ENCODE results near the gene SMIM23. TPM values are rescaled to one million over a fixed set of nuclear protein-coding genes. Genes with fewer than 3 reads are reported as not detected.

SMIM23 gene
- total and polyA plus RNA-seq, 10 of the 15 experiments (the other 5 are each of a cell fraction or from before 2014, with no cell fraction given), result not detected

DNA sequence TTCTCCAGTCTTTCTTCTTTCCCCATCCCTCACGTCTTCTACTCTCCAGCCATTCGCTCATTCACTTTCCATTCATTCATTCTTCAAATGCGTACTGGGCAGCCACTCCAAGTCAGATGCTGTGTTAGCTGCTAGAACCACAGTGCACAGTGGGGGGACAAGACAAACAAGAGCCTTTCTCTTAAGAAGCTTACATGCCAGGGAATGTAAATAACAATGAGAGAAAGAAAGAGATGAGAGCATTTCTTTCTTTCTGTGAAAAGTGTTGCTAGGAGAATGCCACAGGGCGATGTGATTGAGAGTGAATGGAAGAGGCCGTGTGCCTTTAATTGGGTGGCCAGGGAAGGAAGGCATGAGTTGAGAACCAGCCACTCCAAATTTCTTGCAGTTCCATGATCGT lies 46.3 kb upstream of the SMIM23 start:
- no peaks in the 10 kb centered on the region for H4K20me1 ChIP-seq (ENCODE audit: control insufficient read depth, insufficient read depth)
- FAIRE-seq (no peak), ATAC-seq (no peak), DNase-seq (ENCODE audit: low read depth, low spot score) (no peak)
- H3K4me2 ChIP-seq (ENCODE audit: control insufficient read depth, insufficient read depth), result no peak overlapping the region
- H3K4me1 ChIP-seq (ENCODE audit: control insufficient read depth, insufficient read depth, low read length), result peaks cover 18% of the 10 kb centered on the region
- SMC1A ChIA-PET (ENCODE audit: uncharacterized antibody, unreplicated experiment), result no interaction called here
- no peak overlapping the region for H2AFZ ChIP-seq (ENCODE audit: control insufficient read depth, low read depth, low read length)
- TF ChIP-seq WRNIP1 (IDR thresholded peaks at IDR 0.05; ENCODE audit: borderline replicate concordance, low read depth, low read length) (no peak), MEF2A (IDR thresholded peaks at IDR 0.05; ENCODE audit: insufficient read depth, low read depth, low read length) (no peak), NBN (IDR thresholded peaks at IDR 0.05) (no peak), ZZZ3 (IDR thresholded peaks at IDR 0.05; ENCODE audit: control insufficient read depth, insufficient read length, low read depth) (no peak)
- TF ChIP-seq, protein P1, sequence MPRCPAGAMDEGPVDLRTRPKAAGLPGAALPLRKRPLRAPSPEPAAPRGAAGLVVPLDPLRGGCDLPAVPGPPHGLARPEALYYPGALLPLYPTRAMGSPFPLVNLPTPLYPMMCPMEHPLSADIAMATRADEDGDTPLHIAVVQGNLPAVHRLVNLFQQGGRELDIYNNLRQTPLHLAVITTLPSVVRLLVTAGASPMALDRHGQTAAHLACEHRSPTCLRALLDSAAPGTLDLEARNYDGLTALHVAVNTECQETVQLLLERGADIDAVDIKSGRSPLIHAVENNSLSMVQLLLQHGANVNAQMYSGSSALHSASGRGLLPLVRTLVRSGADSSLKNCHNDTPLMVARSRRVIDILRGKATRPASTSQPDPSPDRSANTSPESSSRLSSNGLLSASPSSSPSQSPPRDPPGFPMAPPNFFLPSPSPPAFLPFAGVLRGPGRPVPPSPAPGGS (IDR thresholded peaks at IDR 0.05; ENCODE audit: borderline replicate concordance, insufficient read depth, low read depth, low read length, poor library complexity, severe bottlenecking), result no peak
- intact Hi-C loops (cut with micrococcal nuclease; ENCODE audit: unreplicated experiment) (no loop called here), in situ Hi-C loops (cut with MboI) (no loop called here)
- no TSS peak for BruUV-seq (replicated peaks)
- no peaks in the 10 kb centered on the region for H3K36me3 ChIP-seq (ENCODE audit: control insufficient read depth in 2 of 2, insufficient read depth in 2 of 2, low read length in 1 of 2)
- H3K79me2 ChIP-seq (ENCODE audit: control insufficient read depth, insufficient read depth, low read length), result no peaks in the 10 kb centered on the region
- H3K27me3 ChIP-seq (replicated peaks in 1 of 2; ENCODE audit: control insufficient read depth in 2 of 2, insufficient read depth in 2 of 2, low read length in 1 of 2), result no peaks in the 10 kb centered on the region; a peak in 1 of 4 replicates
- H3K27ac ChIP-seq (ENCODE audit: control insufficient read depth, insufficient read depth), result no peak overlapping the region
- no peaks in the 10 kb centered on the region for H3K9me3 ChIP-seq (replicated peaks; ENCODE audit: control insufficient read depth, insufficient read depth, low read length)
- no peak overlapping the region for H3K9ac ChIP-seq (ENCODE audit: control insufficient read depth, insufficient read depth, low read length)
- RAD21 ChIA-PET (ENCODE audit: unreplicated experiment), result no interaction called here
- no peak overlapping the region for H3K4me3 ChIP-seq
- CTCF ChIA-PET, result no interaction called here
- 54% methylated on average over 6 of the region's 6 CpGs for WGBS (ENCODE audit: insufficient coverage, insufficient replicate concordance, low lambda C conversion rate, missing lambda C conversion rate)
- POLR2A ChIA-PET, result no interaction called here

DNA sequence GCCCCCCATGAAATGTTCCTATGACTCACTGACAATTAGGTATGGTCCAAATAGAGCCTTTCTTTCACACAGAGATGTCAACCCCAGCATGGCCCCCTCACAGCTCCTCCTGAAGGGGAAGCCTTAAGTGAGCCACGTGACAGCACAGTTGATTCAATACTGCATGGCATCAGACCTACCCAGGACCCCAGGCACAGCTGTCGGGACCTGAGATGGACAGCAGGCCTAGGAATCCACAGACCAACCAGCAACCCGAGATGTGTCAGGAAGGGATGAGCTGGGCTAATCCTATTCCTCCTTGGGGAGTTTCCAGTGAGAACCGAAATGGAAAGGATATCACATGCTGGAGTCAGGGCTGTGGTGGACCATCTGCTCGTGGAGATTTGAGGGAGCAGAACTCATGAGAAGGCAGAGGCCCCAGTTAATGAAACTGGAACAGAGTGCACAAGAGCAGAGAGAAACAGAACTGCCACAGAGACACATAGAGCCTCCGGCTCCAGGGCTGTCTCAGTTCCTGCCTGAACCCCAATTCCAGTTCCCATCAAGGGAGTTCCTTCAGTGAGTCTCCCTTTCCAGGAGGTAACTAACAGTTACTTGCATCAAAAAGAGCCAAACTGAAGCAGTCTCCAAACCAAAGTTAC lies 42.1 kb upstream of the SMIM23 start:
- Histone ChIP-seq H3K9me3 (replicated peaks; ENCODE audit: control insufficient read depth, insufficient read depth, low read length) (no peaks in the 10 kb centered on the region), H4K20me1 (ENCODE audit: control insufficient read depth, insufficient read depth) (no peaks in the 10 kb centered on the region), H3K79me2 (ENCODE audit: control insufficient read depth, insufficient read depth, low read length) (no peaks in the 10 kb centered on the region), H2AFZ (ENCODE audit: control insufficient read depth, low read depth, low read length) (no peak overlapping the region; the same call in 1 of the 2 replicates), H3K36me3 (ENCODE audit: control insufficient read depth in 2 of 2, insufficient read depth in 2 of 2, low read length in 1 of 2) (no peaks in the 10 kb centered on the region), H3K27me3 (replicated peaks in 1 of 2; ENCODE audit: control insufficient read depth in 2 of 2, insufficient read depth in 2 of 2, low read length in 1 of 2) (no peaks in the 10 kb centered on the region; a peak in 1 of 4 replicates), H3K27ac (ENCODE audit: control insufficient read depth, insufficient read depth) (peak overlapping the region; percentile 45), H3K4me1 (ENCODE audit: control insufficient read depth, insufficient read depth, low read length) (peaks cover 18% of the 10 kb centered on the region), H3K9ac (ENCODE audit: control insufficient read depth, insufficient read depth, low read length) (no peak overlapping the region), H3K4me3 (no peak overlapping the region), H3K4me2 (ENCODE audit: control insufficient read depth, insufficient read depth) (no peak overlapping the region)
- FAIRE-seq, result no peak
- ChIA-PET POLR2A (interaction anchor here (0.6 kb wide), 2 partner anchors 58 to 1267 kb away, joined by 3 to 5 read pairs; no protein-coding TSS in a partner anchor), RAD21 (ENCODE audit: unreplicated experiment) (no interaction called here), CTCF (no interaction called here), SMC1A (ENCODE audit: uncharacterized antibody, unreplicated experiment) (interaction anchor here (0.6 kb wide), 1 partner anchor 135 kb away, joined by 3 read pairs; no protein-coding TSS in a partner anchor)
- no peak for DNase-seq (ENCODE audit: low read depth, low spot score)
- no peak for ATAC-seq
- no TSS peak for BruUV-seq (replicated peaks)
- intact Hi-C loops (cut with micrococcal nuclease; ENCODE audit: unreplicated experiment) (no loop called here), in situ Hi-C loops (cut with MboI) (no loop called here)
- 38% methylated on average over 6 of the region's 6 CpGs for WGBS (ENCODE audit: insufficient coverage, insufficient replicate concordance, low lambda C conversion rate, missing lambda C conversion rate)
- TF ChIP-seq, protein P2, sequence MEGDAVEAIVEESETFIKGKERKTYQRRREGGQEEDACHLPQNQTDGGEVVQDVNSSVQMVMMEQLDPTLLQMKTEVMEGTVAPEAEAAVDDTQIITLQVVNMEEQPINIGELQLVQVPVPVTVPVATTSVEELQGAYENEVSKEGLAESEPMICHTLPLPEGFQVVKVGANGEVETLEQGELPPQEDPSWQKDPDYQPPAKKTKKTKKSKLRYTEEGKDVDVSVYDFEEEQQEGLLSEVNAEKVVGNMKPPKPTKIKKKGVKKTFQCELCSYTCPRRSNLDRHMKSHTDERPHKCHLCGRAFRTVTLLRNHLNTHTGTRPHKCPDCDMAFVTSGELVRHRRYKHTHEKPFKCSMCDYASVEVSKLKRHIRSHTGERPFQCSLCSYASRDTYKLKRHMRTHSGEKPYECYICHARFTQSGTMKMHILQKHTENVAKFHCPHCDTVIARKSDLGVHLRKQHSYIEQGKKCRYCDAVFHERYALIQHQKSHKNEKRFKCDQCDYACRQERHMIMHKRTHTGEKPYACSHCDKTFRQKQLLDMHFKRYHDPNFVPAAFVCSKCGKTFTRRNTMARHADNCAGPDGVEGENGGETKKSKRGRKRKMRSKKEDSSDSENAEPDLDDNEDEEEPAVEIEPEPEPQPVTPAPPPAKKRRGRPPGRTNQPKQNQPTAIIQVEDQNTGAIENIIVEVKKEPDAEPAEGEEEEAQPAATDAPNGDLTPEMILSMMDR (IDR thresholded peaks at IDR 0.05 in 2 of 3, conservative IDR thresholded peaks at IDR 0.05 in 1 of 3; ENCODE audit: control insufficient read depth in 2 of 3, extremely low read depth in 1 of 3, insufficient read depth in 1 of 3, low read depth in 3 of 3, low read length in 3 of 3), result no peak
- TF ChIP-seq ZNF384 (IDR thresholded peaks at IDR 0.05; ENCODE audit: borderline replicate concordance, low read depth, low read length) (no peak), CBFB (IDR thresholded peaks at IDR 0.05; ENCODE audit: low read depth) (no peak), SMARCA5 (IDR thresholded peaks at IDR 0.05) (no peak)

Measured in GM12878 (cell line).